Right atrium auricular region (tissue), 2 donors: ENCODE measurements around the gene SLC4A7. TPM values are rescaled to one million over a fixed set of nuclear protein-coding genes. Genes with fewer than 3 reads are reported as not detected.

Experiments
- DNase-seq: peaks from one replicate; pipeline ENCODE4 v3.0.0-alpha.2; 2019; ENCODE audit warnings: low spot score
- H3K27ac ChIP-seq, 2 donors: fragments of 200-600 bp; sonication (generic); 1 replicate in 1 of 2; 2 replicates in 1 of 2; pipeline ENCODE4 v1.5.1; 2016 to 2019
- H3K27me3 ChIP-seq, 2 donors: fragments of 200-600 bp; sonication (generic); one replicate each; pipeline versions ENCODE4 v1.5.1 to v1.6.0; 2017 to 2019
- H3K36me3 ChIP-seq: fragments of 200-600 bp; sonication (generic); one replicate; pipeline ENCODE4 v1.5.1; 2016
- H3K4me1 ChIP-seq, 2 donors: fragments of 200-600 bp; sonication (generic); one replicate each; pipeline versions ENCODE4 v1.5.1 to v1.6.0; 2017 to 2019
- H3K4me3 ChIP-seq, 2 donors: fragments of 200-600 bp; sonication (generic); 1 replicate in 1 of 2; 2 replicates in 1 of 2; pipeline ENCODE4 v1.5.1; 2017 to 2019; ENCODE audit warnings: mild to moderate bottlenecking in 1 of 2, moderate library complexity in 1 of 2
- H3K9me3 ChIP-seq, 2 donors: fragments of 200-600 bp; sonication (generic); one replicate each; pipeline ENCODE4 v1.5.1; 2019
- total RNA-seq, 2 donors: library from RNA; depleted of rRNA; stranded (reverse); fragments of >200 nt; gene quantifications; one replicate each; pipeline ENCODE4 v1.1.0, GENCODE V29; 2016
- TF ChIP-seq, protein P1 (sequence below), 2 donors: fragments of 200-600 bp; sonication (generic); IDR thresholded peaks; one replicate each; pipeline ENCODE4 v1.5.1; 2019; ENCODE audit warnings: antibody characterized with exemption in 2 of 2

SLC4A7 gene
- total RNA-seq, 2 donors from 2014 or later, result 14.4 to 25.6 TPM

DNA sequence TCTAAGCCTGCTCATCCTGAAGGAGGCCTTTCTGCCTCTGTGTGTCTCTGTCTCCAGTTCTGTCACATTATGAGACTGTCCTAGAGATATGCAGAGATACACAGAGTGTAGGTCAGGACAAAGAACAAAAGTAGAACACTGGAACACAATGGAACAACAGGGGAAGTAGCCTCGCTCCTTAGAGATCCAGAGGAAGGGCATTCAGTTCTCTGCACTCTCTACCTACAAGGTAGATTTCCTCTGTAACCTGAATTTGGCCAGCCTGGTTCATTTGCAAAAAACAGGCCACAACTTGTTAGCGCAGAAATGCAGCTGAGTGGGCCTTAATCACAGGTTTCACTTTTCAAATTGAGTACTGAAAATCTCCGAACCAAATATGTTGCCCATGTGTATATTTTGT, 134.4 kb downstream of the SLC4A7 start:
- TF ChIP-seq, protein P1, sequence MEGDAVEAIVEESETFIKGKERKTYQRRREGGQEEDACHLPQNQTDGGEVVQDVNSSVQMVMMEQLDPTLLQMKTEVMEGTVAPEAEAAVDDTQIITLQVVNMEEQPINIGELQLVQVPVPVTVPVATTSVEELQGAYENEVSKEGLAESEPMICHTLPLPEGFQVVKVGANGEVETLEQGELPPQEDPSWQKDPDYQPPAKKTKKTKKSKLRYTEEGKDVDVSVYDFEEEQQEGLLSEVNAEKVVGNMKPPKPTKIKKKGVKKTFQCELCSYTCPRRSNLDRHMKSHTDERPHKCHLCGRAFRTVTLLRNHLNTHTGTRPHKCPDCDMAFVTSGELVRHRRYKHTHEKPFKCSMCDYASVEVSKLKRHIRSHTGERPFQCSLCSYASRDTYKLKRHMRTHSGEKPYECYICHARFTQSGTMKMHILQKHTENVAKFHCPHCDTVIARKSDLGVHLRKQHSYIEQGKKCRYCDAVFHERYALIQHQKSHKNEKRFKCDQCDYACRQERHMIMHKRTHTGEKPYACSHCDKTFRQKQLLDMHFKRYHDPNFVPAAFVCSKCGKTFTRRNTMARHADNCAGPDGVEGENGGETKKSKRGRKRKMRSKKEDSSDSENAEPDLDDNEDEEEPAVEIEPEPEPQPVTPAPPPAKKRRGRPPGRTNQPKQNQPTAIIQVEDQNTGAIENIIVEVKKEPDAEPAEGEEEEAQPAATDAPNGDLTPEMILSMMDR (IDR thresholded peaks at IDR 0.05), result no peak
- no peaks in the 10 kb centered on the region for H3K36me3 ChIP-seq
- no peak for DNase-seq
- no peaks in the 10 kb centered on the region for H3K4me1 ChIP-seq
- H3K27ac ChIP-seq, result peak overlapping the region in 1 of 2 donors; percentile 46
- H3K4me3 ChIP-seq, result no peak overlapping the region
- no peaks in the 10 kb centered on the region for H3K27me3 ChIP-seq
- no peaks in the 10 kb centered on the region for H3K9me3 ChIP-seq

DNA sequence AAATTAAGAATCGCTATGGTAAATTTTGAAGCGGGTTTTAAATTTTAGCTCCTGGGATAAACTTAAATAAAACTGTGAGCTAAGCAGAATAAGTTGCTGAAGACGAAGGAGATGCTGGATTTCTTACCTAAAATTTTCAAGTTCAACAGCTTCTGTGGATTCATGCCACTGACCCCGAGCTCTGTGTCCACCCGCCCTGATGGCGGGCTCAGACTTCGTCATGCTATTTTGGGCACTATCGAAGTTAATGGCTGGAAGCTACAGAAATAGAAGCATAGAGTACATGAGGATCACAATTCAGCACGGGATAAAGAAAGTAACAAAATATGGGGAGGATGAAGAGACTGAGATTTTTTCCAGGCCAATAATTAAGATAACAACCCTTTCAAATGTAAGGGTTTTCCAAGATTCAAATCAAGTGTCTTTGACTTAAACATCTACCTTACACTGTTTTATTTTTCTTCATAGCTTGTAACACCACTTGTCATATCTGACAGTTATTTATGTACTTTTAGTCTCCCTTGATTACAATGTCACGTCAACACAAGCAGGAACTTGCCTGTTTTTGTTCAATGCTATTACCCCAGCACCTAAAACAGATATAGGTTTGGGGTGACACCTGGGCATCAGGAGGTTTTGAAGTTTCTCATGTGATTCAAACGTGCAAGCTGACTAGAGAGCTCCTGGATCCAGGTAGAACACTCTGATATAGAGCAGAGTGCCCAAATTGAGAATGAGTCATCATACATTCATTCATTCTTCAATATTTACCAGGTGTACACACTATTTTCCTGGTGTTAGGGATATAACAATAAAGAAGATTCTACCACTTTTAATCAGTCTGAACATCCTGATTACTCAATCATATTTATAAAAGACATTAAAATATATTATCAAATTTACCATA, 138.0 kb downstream of the SLC4A7 start:
- TF ChIP-seq, protein P1 (IDR thresholded peaks at IDR 0.05), result no peak
- DNase-seq, result no peak
- Histone ChIP-seq H3K4me3 (no peak overlapping the region), H3K9me3 (no peaks in the 10 kb centered on the region), H3K27ac (peak overlapping the region; percentile 64 to 82), H3K4me1 (peaks cover 0 to 8% of the 10 kb centered on the region in 2 donors), H3K36me3 (no peaks in the 10 kb centered on the region), H3K27me3 (no peaks in the 10 kb centered on the region)

DNA sequence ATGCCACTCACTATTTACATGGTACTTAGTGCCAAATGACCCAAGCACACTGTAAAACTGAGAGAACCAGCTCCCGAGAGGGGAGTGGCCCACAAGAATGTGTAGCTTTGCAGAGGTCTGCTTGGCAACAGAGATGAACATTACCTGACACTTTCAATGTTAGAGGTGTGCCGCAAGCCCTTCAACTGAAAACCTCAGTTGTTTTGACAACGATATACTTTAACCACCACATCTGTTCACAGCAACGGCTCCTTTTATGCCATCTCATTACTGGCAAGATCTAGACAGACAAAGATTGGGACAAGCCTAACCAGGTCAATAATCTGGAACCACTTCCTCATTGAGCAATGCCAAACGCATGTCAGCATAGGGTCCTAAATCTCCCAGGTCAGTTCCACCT, 138.7 kb downstream of the SLC4A7 start:
- no peaks in the 10 kb centered on the region for H3K27me3 ChIP-seq
- H3K36me3 ChIP-seq, result no peaks in the 10 kb centered on the region
- H3K4me1 ChIP-seq, result peaks cover 0 to 8% of the 10 kb centered on the region in 2 donors
- TF ChIP-seq, protein P1 (IDR thresholded peaks at IDR 0.05), result no peak
- no peaks in the 10 kb centered on the region for H3K9me3 ChIP-seq
- DNase-seq, result no peak
- peak overlapping the region; percentile 64 to 82 for H3K27ac ChIP-seq
- no peak overlapping the region for H3K4me3 ChIP-seq

DNA sequence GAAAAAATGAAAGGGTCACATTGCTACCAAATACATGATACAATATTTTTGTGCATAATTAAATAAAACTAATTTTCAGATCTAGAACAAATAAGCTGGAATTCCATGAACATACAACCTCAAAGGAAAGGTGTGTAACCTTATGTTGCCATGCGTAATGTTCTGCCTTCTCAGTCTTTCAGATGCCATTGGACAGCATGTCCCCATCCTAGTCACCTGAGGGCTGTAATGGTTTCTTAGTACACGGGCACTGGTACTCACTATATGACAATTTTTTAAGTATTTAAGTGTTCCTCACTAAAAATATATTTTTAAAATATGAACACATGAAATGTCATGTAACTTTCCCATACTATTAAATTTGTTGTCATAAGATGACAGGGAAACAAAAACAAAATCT, 139.1 kb downstream of the SLC4A7 start:
- no peak for DNase-seq
- H3K27me3 ChIP-seq, result no peaks in the 10 kb centered on the region
- H3K4me1 ChIP-seq, result peaks cover 0 to 8% of the 10 kb centered on the region in 2 donors
- peak overlapping the region; percentile 64 to 82 for H3K27ac ChIP-seq
- H3K36me3 ChIP-seq, result no peaks in the 10 kb centered on the region
- H3K4me3 ChIP-seq, result no peak overlapping the region
- no peaks in the 10 kb centered on the region for H3K9me3 ChIP-seq
- TF ChIP-seq, protein P1 (IDR thresholded peaks at IDR 0.05), result no peak

DNA sequence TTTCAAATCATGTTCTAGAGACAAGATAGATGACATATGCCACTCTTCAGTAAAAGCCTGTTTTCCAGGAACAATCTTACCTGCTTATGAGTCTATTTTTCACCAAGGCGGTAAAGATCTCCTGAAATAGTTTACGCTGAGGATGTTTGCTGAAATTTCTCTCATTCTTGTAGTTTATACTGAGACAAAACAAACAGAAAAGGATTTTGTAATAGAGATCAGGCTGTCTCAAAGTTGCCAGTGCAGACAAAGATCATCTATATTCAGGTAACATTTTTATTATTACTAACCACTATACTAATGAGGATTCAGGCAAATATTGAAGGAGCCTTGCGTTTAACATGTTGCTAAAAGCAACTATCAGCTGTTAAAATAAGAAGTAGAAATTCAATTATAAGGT, 140.0 kb downstream of the SLC4A7 start:
- H3K27ac ChIP-seq, result peak overlapping the region; percentile 64 to 82
- no peaks in the 10 kb centered on the region for H3K36me3 ChIP-seq
- no peaks in the 10 kb centered on the region for H3K9me3 ChIP-seq
- H3K27me3 ChIP-seq, result no peaks in the 10 kb centered on the region
- peaks cover 0 to 8% of the 10 kb centered on the region in 2 donors for H3K4me1 ChIP-seq
- H3K4me3 ChIP-seq, result no peak overlapping the region
- TF ChIP-seq, protein P1 (IDR thresholded peaks at IDR 0.05), result no peak
- DNase-seq, result no peak
